Activated CD4-positive, alpha-beta memory T cell treated with anti-CD3 and anti-CD28 coated beads, Interleukin-2, amount 10 ng/mL, durations not matched to agents 7 days and 5 days (primary cell): Measurements from ENCODE around the gene CCNJL. TPM values are rescaled to one million over a fixed set of nuclear protein-coding genes. Genes with fewer than 3 reads are reported as not detected.

ENCODE experiments used
- CTCF ChIA-PET: fragments of 350-600 bp; sonication (Branson Sonifier 250); formaldehyde crosslinking; loops from one replicate; lab custom pipeline; 2021; ENCODE audit warnings: antibody characterized with exemption, inconsistent platforms; lab: Charles Lee
- POLR2A ChIA-PET: fragments of 350-600 bp; sonication (Branson Sonifier 250); formaldehyde crosslinking; loops from one replicate; lab custom pipeline; 2021; ENCODE audit warnings: antibody characterized with exemption; lab: Charles Lee
- DNase-seq: peaks from one replicate; pipeline ENCODE4 v3.0.0-alpha.2; 2020
- H3K27ac Mint-ChIP-seq: one replicate; pipeline ENCODE4 v1.8.0; 2021; ENCODE audit warnings: mild to moderate bottlenecking, mixed read lengths
- H3K27me3 Mint-ChIP-seq: one replicate; pipeline ENCODE4 v1.8.0; 2021; ENCODE audit warnings: mixed read lengths
- H3K36me3 Mint-ChIP-seq: one replicate; pipeline ENCODE4 v1.8.0; 2021; ENCODE audit warnings: low read depth, mixed read lengths
- H3K4me1 Mint-ChIP-seq: one replicate; pipeline ENCODE4 v1.8.0; 2021; ENCODE audit warnings: mixed read lengths
- H3K4me3 Mint-ChIP-seq: one replicate; pipeline ENCODE4 v1.8.0; 2021; ENCODE audit warnings: mild to moderate bottlenecking, mixed read lengths
- H3K9me3 Mint-ChIP-seq: one replicate; pipeline ENCODE4 v1.8.0; 2021; ENCODE audit warnings: mixed read lengths
- total RNA-seq, 2 experiments: library from RNA; stranded (reverse); gene quantifications; one replicate each; pipeline ENCODE4 v1.2.3, GENCODE V29; 2021

Gene CCNJL
- total RNA-seq, 2 experiments from 2014 or later = not detected

DNA sequence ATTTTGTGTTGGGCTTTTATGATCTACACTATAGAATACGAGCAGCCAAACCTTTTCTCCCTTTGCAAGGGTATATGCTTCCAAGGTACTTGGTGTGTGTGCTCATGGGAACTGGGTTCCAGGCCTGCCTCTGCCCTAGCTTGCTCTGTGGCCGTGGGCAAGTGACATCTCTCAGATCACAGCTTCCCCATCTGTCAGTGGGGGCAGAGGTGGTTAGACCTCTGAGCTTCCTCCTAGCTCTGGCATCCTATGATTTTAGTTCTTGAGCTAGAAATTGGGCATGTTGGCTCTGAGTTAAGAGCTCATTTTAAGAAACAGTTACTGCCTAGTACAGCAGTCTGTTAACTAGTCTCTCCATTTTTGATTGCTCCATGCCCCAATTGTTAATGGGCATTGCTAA, 12.5 kb upstream of the CCNJL start:
- Mint-ChIP-seq H3K27me3 (peaks cover 4% of the 10 kb centered on the region), H3K4me1 (no peaks in the 10 kb centered on the region), H3K9me3 (no peaks in the 10 kb centered on the region), H3K4me3 (no peak overlapping the region), H3K36me3 (no peaks in the 10 kb centered on the region), H3K27ac (no peak overlapping the region)
- POLR2A ChIA-PET = no interaction called here
- CTCF ChIA-PET = interaction anchor here (1.2 kb wide), 1 partner anchor 21 kb away, joined by 3 read pairs; no protein-coding TSS in a partner anchor
- no peak for DNase-seq

DNA sequence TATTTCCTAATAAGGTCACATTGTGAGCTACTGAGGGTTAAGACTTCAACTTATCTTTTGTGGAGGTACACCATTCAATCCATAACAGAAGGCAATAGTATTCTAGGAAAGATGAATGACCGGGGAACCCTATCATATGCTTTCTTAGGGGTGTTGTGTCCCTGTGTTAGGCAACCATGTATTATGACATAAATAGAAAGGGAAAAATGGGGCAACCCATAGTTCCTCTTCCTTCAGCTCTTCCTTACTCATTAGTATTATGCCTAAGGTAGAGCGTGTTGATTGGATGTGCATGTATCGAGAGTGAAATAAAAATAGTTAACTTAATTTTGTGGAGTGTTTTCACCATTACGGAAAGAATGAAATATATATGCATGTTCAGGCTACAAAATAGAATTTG, 6.0 kb upstream of the CCNJL start:
- ChIA-PET POLR2A (no interaction called here), CTCF (no interaction called here)
- no peaks in the 10 kb centered on the region for H3K9me3 Mint-ChIP-seq
- H3K4me1 Mint-ChIP-seq = no peaks in the 10 kb centered on the region
- peaks cover 30% of the 10 kb centered on the region for H3K27me3 Mint-ChIP-seq
- no peak for DNase-seq
- H3K27ac Mint-ChIP-seq = no peak overlapping the region
- no peaks in the 10 kb centered on the region for H3K36me3 Mint-ChIP-seq
- H3K4me3 Mint-ChIP-seq = no peak overlapping the region

DNA sequence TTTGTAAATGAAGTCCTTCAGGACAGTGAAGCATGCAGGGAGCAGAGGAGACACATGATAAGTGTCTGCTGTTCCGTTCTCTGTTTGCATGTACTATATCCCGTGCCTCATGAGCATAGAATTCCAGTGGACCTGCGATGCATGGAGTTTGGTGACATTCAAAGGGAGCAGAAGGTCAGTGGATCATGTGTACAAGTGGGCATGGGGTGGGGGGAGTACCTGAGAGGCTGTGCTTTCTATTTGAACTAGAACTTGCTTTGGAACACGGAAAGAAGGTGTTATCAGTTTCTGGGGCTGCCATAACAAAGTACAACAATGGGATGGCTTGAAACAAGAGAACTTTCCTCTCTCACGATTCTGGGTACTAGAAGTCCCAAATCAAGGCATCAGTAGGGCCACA, 5.1 kb upstream of the CCNJL start:
- no peak overlapping the region for H3K27ac Mint-ChIP-seq
- peaks cover 5% of the 10 kb centered on the region for H3K4me1 Mint-ChIP-seq
- POLR2A ChIA-PET = no interaction called here
- DNase-seq = no peak
- CTCF ChIA-PET = no interaction called here
- no peaks in the 10 kb centered on the region for H3K36me3 Mint-ChIP-seq
- no peak overlapping the region for H3K4me3 Mint-ChIP-seq
- no peaks in the 10 kb centered on the region for H3K9me3 Mint-ChIP-seq
- H3K27me3 Mint-ChIP-seq = peaks cover 39% of the 10 kb centered on the region

DNA sequence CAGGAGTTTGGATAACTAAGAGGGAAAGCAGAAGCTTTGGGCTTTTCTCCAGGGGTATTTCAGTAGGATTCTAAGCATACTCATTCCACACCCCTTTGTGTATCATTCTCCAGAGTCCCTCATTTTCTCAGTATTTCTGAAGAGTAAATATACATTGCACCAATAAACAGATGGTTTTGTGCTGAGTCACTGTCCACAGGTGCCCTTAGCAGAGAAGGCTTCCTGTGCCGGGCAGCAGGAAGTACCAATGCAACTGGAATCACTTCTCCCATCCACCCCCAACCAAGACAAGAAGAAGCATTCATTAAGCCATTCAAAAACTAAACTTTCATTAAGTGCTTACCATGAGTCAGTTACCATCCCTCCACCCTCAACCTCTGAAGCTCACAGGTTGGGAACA, 3.6 kb upstream of the CCNJL start:
- peaks cover 47% of the 10 kb centered on the region for H3K27me3 Mint-ChIP-seq
- ChIA-PET CTCF (no interaction called here), POLR2A (no interaction called here)
- H3K4me3 Mint-ChIP-seq = no peak overlapping the region
- DNase-seq = no peak
- peaks cover 7% of the 10 kb centered on the region for H3K4me1 Mint-ChIP-seq
- H3K9me3 Mint-ChIP-seq = no peaks in the 10 kb centered on the region
- H3K27ac Mint-ChIP-seq = no peak overlapping the region
- H3K36me3 Mint-ChIP-seq = no peaks in the 10 kb centered on the region

DNA sequence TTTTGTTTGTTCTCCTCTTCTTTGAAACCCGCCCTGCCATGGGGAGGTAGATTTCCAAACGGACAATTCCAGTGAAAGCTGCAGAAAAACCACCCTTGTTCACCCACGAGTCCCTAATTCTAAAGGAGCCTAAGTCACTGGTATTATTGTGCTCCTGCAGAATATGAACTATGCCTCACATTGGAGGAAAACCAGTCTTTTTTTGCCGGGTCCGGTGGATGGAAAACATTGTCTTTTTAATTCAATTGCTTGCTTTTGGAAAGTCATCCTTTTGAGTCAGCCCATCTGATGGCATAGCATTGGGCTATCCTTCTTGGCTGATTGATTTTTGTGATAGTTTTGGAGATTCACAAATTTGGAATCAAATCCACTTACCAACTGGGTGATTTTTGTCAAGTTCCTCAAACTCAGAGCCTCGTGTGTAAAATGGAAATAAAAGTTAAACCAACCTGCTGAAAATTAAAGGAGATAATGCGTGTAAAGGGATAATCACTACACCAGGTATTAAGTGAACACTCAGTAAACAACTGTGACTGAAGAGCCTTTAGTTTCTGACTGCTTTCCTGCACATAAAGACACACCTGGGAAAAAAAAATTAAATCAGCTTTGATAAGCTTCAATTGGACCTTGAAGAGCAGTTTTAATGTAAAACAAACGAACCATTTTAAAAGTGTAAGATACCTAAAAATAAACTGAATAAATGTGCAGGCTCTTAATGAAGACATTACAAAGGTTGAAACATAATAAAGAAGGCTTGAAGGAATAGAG, 780 bp upstream of the CCNJL start:
- peaks cover 7% of the 10 kb centered on the region for H3K4me1 Mint-ChIP-seq
- H3K27ac Mint-ChIP-seq = no peak overlapping the region
- ChIA-PET CTCF (no interaction called here), POLR2A (no interaction called here)
- peak overlapping the region; percentile 49 for H3K4me3 Mint-ChIP-seq
- DNase-seq = no peak
- no peaks in the 10 kb centered on the region for H3K9me3 Mint-ChIP-seq
- H3K27me3 Mint-ChIP-seq = peaks cover 71% of the 10 kb centered on the region
- no peaks in the 10 kb centered on the region for H3K36me3 Mint-ChIP-seq

DNA sequence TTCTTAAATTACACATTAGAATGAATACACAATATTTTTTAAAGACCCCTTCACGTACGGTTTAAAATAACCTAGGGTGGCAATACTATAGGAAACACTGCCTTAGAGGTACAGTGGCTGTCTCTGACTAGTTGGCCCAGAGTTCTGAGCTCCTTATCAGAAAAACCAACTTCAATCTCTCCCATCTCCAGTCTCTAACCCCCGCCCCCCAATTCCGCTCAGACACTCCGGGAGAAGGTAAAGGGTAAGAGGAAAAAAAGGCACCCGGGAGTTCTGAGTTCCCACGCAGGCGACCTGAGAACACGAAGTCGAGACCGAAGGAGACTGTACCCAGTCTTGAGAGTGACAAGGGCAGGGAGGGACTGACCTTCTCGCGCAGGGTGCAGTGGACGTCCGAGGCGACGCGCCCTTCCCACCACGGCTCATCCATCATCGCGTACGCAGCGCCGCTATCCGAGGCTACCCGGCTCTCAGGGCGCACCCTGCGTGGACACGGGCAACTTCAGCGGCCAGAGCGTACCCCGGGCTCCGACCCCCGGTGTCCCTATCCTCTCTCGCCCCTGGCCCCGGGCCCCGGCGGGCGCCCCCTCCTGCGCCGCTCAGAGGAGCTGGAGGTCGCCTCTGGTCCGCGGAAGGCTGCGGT, 752 bp downstream of the CCNJL start:
- no peak overlapping the region for H3K4me3 Mint-ChIP-seq
- no peaks in the 10 kb centered on the region for H3K36me3 Mint-ChIP-seq
- no peak for DNase-seq
- ChIA-PET POLR2A (no interaction called here), CTCF (no interaction called here)
- H3K9me3 Mint-ChIP-seq = no peaks in the 10 kb centered on the region
- H3K27ac Mint-ChIP-seq = no peak overlapping the region
- H3K27me3 Mint-ChIP-seq = peaks cover 64% of the 10 kb centered on the region
- H3K4me1 Mint-ChIP-seq = peaks cover 7% of the 10 kb centered on the region

DNA sequence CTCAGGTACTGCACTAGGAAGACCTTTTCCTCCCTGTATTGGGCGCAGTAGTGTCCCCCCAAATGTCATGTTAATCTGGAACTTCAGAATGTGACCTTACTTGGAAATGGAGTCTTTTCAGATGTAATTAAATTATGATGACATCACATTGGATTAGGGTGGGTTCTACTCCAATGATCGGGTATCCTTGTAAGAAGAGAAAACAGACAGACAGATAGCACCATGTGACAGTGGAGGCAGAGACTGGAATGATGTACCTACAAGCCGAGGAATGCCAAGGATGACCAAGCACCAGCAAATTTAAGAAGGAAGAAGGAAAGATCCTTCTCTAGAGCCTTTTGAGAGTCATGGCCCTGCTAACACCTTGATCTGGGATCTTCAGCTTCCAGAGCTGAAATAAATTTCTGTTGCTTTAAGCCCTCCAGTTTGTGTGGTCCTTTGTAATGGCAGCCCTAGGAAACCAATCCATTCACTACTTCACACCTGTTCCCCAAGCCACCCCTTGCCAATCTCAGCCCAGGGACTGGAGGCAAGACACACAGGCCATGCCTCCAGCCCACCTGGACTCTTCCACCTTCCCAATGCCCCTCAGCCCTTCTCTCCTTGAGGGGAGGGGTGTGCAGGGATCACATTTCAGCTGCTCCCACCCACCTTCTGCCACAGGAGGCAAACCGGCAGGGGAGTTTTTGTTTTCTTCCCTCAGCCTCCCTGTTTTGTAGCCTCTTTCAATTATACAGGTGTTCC, 1.6 kb downstream of the CCNJL start:
- POLR2A ChIA-PET = no interaction called here
- Mint-ChIP-seq H3K27me3 (peaks cover 57% of the 10 kb centered on the region), H3K4me1 (peaks cover 7% of the 10 kb centered on the region), H3K4me3 (no peak overlapping the region), H3K9me3 (no peaks in the 10 kb centered on the region), H3K36me3 (no peaks in the 10 kb centered on the region), H3K27ac (no peak overlapping the region)
- CTCF ChIA-PET = no interaction called here
- no peak for DNase-seq

DNA sequence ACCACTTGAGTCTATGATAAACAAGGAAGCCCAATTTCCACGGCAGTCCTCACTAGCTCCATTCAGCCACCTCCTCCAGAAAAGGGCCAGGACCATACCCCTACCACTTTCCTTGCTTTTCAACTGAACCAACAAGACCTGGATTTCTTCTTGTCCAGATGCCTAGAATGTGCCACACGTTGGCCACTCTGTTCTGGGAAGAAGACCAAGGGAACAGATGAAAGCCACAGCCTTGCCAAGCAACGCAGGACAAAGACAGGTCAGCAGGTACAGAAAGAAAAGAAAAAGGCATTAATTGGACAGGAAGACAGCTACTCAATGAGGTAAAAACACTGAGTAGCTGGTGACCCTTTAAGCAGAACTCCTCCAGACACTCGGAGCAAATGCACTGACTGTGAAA, 2.2 kb downstream of the CCNJL start:
- H3K4me1 Mint-ChIP-seq = peaks cover 7% of the 10 kb centered on the region
- no peaks in the 10 kb centered on the region for H3K9me3 Mint-ChIP-seq
- H3K4me3 Mint-ChIP-seq = no peak overlapping the region
- DNase-seq = no peak
- H3K36me3 Mint-ChIP-seq = no peaks in the 10 kb centered on the region
- no peak overlapping the region for H3K27ac Mint-ChIP-seq
- ChIA-PET CTCF (no interaction called here), POLR2A (no interaction called here)
- H3K27me3 Mint-ChIP-seq = peaks cover 55% of the 10 kb centered on the region

DNA sequence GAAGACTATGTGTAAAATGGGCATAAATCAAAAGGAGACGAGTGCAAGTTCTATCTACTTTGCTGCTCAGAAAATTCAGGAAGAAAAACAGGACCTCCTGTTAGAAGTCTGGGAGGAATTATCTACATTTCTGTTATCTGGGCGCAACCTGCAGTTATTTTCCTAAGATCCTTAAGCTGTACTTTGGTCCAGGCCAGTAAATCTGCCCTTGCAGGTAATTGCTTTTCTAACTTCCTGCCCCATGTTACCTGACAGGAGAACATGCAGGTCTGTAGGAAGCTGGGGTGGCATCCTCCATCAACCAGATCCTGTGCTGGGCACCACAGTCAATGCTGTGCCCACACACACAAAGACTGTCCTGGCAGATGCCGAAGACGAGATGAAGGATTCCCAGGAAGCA, 5.7 kb downstream of the CCNJL start:
- ChIA-PET CTCF (no interaction called here), POLR2A (no interaction called here)
- Mint-ChIP-seq H3K27me3 (peaks cover 40% of the 10 kb centered on the region), H3K4me3 (no peak overlapping the region), H3K36me3 (no peaks in the 10 kb centered on the region), H3K9me3 (no peaks in the 10 kb centered on the region), H3K27ac (no peak overlapping the region), H3K4me1 (peaks cover 1% of the 10 kb centered on the region)
- DNase-seq = no peak

DNA sequence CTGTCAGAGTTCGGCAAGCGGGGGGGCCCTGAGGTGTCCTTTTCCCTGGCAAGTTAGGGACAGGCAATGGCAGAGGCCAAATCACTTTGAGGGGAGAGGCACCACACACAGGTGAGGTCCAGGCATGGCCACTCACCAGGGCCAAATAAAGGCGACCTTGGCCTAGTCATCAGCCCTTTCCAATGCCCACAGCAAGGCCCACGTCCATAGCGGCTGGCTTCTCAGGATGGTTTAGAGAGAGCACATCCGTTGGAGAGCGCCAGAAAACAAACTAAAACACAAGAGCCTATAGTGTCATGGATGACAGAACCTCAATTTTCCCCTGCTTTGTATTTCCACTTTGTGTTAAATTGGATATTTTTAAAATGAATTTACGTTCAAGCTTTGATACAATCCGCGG, 7.0 kb downstream of the CCNJL start:
- no peaks in the 10 kb centered on the region for H3K9me3 Mint-ChIP-seq
- no peak overlapping the region for H3K4me3 Mint-ChIP-seq
- H3K4me1 Mint-ChIP-seq = no peaks in the 10 kb centered on the region
- H3K27me3 Mint-ChIP-seq = peaks cover 26% of the 10 kb centered on the region
- ChIA-PET CTCF (no interaction called here), POLR2A (no interaction called here)
- no peak overlapping the region for H3K27ac Mint-ChIP-seq
- H3K36me3 Mint-ChIP-seq = no peaks in the 10 kb centered on the region
- DNase-seq = no peak

DNA sequence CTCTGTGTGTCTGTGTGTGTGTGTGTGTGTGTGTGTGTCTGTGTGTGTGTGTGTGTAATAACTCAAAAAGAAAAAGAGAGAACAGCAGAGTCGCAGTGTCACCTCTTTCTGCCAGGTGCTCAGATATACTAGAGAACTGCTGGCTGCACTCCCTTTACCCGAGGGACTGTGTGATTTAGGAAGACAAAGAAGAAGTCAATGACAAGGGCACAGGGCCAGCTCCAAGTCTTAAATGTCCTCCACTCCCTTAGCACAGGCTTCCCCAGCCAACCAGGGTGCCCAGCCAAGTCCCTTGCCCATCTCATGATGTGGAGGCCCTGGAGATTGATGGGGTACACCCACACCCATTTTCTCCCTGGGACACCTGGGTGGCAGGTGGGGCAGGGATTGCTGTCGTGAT, 8.7 kb downstream of the CCNJL start:
- Mint-ChIP-seq H3K4me3 (no peak overlapping the region), H3K9me3 (no peaks in the 10 kb centered on the region), H3K27ac (no peak overlapping the region)

DNA sequence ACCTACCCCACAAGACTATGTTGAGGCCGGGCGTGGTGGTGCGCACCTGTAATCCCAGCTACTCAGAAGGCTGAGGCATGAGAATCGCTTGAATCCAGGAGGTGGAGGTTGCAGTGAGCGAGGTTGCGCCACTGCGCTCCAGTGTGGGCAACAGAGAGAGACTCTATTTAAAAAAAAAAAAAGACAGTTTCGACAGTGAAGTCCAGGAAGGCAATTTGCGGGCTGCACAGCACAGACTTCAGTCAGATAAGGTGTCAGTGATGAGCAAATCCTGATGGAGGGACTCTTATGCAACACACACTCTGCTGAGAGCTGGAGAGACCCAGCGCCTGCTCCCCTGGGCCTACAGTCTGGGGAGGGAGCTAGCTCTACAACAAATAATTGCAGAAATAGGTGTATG, 14.2 kb downstream of the CCNJL start:
- Mint-ChIP-seq H3K4me3 (no peak overlapping the region), H3K27me3 (peaks cover 14% of the 10 kb centered on the region), H3K27ac (no peak overlapping the region), H3K36me3 (no peaks in the 10 kb centered on the region), H3K4me1 (no peaks in the 10 kb centered on the region), H3K9me3 (no peaks in the 10 kb centered on the region)
- no peak for DNase-seq
- ChIA-PET POLR2A (no interaction called here), CTCF (no interaction called here)

More for the DNA sequence above, 8.7 kb downstream of the CCNJL start:
- ChIA-PET POLR2A (no interaction called here), CTCF (no interaction called here)
- Mint-ChIP-seq H3K27me3 (peaks cover 18% of the 10 kb centered on the region), H3K4me1 (no peaks in the 10 kb centered on the region), H3K36me3 (no peaks in the 10 kb centered on the region)
- DNase-seq = no peak

DNA sequence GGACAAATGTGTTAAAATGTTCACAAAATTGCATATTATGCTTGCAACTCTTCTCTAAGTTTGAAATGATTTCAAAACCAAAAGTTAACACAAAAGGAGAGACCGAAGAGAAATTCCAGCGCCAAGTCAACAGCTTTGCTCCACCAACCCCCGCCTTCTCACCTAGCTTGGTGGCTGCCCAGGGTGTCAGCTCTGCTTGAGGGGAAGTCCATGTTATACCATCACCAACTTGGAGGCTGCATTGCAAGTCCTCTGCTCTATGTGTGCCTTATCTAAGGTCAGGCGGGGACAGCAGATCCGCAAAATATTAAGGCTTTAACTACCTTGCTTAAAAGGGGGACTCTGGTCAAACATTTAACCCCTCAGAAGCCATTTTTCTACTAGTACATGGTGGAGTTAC, 14.6 kb downstream of the CCNJL start:
- Mint-ChIP-seq H3K4me3 (no peak overlapping the region), H3K27me3 (peaks cover 13% of the 10 kb centered on the region), H3K27ac (no peak overlapping the region), H3K4me1 (no peaks in the 10 kb centered on the region), H3K9me3 (no peaks in the 10 kb centered on the region), H3K36me3 (no peaks in the 10 kb centered on the region)
- DNase-seq = no peak
- ChIA-PET POLR2A (no interaction called here), CTCF (no interaction called here)
